Midbrain (tissue), 1 donor: ENCODE data around the gene PAAF1.
"Not testable (repeated sequence)": the region's sequence is repeated elsewhere in the genome, so short reads cannot be mapped to it uniquely, and the experiment has no call there.

Experiments
- DNase-seq: peaks from one replicate; lab custom pipeline; 2025; lab: John Stamatoyannopoulos, UW

The PAAF1 gene

GRCh38 chr11:73876424-73877310, at the start of gene PAAF1, which contains the start of gene COA4:
PAAF1 (plus strand) TSS chr11:73876999; CDS start chr11:73877022, 23 bp downstream.
COA4 (minus strand) TSS chr11:73876846; CDS start chr11:73873378, 3,468 bp downstream.
- DNase-seq: peak; percentile 98

GRCh38 chr11:73830261-73830660, 46.5 kb upstream of the PAAF1 start:
- DNase-seq: no peak

DNA sequence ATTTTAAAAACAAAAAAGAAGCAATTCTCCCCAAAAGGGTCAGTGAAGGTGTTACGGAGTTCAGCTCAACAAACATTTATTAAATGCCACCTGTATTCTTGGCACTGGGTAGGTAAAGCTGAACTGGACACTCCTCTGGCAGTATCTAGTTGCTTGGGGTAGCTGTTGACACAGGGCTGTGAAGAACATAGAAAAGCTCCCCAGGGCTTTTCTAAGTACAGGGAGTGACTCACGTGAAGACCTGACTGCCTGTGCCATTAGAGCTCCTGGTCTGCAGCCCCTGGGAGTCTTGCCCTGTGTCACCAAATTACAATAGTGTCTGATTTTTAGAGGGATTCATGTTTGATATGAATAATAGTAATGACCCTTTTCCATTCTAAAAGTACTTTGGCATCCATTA, 43.7 kb upstream of the PAAF1 start:
- DNase-seq: no peak

DNA sequence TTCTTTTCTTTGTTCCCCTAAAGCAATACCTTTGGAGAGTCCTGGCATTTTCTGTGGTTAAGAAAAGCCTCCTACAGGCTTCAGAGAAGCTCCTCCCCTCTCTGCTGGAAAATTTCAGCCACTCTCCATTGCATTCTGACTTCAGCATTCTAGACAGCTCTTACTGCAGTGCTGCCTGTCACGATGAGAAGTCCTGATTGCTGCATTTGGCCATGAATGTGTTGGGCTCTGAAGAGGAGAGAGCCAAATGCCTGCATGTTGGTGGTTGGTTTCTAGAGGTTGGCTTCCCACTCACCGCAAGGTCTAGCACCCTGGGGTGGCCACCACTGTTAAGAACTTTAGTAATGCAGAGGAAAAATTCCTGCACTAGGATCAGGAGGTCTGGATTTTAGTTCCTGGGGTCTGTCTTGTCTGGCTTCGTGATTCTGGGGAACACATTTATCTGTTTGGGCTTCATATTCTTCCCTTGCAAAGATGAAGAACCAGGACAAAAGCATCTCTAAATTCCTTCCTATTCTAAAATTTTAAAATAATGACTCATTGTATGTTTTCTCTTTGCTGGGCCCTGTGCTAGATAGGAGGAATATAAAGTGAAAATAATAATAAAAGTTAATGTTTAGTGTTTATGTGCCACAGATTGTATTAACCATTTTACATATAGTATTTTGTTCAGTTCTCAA, 38.2 kb upstream of the PAAF1 start:
- DNase-seq: no peak

GRCh38 chr11:73839123-73839457, 37.7 kb upstream of the PAAF1 start:
- no peak for DNase-seq

- no peak for DNase-seq
Observed at GRCh38 chr11:73851046-73851764, 25.6 kb upstream of the PAAF1 start.

DNA sequence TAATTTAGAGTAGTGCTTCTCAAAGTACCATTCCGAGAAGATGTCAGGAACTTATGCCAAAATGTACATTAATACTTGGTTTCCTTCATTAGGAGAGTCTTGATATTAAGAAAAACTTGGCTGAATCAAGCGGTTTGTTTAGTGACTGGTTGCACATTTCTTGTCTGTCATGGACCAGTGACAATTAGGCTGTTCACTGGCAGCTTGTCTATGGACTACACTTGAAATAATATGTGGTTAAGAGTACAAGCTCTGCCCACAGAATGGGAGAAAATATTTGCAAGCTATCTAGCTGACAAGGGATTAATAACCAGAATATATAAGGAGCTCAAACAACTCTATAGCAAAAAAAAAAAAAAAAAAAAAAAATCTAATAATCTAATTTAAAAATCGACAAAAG, 24.8 kb upstream of the PAAF1 start:
- DNase-seq: no peak

GRCh38 chr11:73854680-73855079, 22.1 kb upstream of the PAAF1 start:
- DNase-seq: no peak

DNA sequence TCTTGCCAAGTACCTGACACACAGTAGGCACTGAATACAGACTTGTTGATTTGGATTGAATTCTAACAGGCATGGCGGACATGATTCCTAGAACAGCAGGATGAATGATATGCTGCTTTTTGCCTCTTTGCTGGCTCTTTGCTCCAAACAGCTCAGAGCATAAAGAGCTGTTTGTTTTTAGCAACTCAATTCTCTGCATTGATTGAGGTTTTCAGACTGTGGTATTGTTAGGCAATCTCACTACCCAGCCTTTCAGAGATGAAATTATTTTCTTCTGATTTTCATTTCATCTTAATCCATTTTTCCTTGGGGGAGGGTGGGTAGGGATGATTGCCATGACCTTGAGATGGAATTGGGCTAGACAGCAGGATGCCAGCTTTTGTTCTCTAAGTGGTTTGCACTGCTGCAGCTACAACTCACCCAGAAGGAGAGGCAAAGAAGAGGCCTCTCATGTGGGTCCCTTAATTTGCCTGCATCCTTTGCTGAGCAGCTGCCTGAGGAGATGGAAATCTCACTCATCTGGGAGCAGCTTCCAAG, 20.7 kb upstream of the PAAF1 start:
- peak; percentile 76 for DNase-seq

DNA sequence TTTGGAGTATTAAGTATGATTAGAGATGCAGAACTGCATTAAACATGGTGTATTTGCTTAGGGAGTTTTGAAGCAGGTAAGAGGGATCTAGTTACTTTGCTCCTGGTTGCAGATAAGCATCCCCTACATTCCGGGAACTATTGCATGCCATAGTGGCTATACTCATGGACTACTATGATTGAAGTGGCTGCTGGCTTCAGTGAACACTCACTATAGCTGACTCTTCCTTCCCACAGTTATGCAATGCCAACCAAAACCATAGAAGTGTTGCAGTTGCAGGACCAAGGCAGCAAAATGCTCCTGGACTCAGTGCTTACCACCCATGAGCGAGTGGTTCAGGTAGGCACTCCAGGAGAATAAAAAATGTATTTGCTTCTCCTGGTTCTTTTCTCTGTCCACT, 17.1 kb upstream of the PAAF1 start:
- DNase-seq: no peak

DNA sequence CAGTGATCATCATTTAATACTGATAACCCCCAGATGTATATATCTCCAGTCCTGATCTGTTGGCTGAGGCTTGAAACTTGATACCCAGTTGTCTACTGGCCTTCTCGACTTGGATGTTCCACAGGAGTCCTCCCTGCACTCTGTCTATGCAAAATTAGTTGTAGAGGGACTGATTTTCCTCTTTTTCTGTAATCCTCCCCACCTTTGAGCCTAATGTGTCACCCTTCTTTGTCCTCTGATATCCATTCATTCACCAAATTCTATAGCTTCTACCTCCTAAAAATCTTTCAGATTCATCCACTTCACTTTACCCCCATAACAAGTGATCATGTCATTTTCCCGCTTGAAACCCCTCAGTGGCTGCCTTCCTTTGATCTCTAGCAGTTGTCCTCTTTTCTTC, 16.6 kb upstream of the PAAF1 start:
- no peak for DNase-seq

DNA sequence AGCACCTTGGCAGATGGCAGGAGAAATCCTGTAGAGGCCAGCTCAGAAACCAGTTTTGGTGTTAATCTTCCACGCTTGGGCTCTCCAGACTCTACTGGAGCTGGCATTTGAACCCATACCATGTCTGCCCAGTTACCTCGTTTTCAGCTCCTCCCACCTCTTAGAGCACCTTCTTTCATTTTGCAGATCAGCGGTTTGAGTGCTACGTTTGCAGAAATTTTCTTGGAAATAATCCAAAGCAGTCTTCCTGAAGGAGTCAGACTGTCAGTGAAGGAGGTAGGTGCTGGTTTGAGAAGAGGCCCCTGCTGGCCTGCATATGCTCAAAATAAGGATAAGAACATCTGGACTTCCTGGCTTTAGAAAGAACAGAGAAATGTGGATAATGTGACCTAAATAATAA, 13.8 kb upstream of the PAAF1 start:
- no peak for DNase-seq

DNA sequence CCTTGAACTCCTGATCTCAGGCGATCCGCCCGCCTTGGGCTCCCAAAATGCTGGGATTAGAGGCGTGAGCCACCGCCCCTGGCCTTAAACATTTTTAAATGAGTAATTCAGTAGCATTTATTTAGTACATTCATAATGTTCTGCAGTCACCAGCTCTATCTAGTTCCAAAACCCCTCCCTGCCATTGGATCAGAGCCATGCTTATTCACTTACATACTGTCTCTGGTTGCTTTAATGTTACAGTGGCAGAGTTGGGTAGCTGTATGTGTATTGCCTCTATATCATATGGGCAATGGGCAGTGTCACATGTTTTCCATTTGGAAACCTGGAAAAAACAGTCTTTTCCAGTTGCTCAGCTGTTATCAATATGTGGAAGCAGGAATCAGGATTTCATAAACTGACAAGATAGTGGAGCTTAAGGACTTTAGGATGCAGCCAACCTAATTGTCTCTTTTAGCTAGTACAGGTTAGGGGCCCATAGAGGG, 10.7 kb upstream of the PAAF1 start:
- no peak for DNase-seq

DNA sequence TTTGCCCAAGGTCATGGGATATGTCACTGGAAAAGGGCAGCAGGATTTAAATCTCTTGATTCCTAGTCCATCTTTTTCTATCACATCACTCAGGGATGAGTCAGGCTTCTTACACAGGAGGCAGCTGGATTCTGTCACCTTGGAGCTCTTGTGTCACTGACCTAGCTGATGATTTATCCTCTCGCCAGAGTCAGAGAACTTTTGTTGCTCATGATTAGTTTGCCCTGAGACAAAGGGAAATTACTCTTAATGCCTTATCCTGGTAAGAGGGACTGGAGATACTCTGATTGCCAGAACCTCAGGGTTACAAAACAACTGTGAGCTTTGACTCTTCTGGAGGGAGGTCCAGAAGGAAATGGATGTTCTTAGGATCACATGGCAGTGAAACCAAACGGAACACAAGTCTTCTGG, 10.2 kb upstream of the PAAF1 start:
- DNase-seq: no peak

DNA sequence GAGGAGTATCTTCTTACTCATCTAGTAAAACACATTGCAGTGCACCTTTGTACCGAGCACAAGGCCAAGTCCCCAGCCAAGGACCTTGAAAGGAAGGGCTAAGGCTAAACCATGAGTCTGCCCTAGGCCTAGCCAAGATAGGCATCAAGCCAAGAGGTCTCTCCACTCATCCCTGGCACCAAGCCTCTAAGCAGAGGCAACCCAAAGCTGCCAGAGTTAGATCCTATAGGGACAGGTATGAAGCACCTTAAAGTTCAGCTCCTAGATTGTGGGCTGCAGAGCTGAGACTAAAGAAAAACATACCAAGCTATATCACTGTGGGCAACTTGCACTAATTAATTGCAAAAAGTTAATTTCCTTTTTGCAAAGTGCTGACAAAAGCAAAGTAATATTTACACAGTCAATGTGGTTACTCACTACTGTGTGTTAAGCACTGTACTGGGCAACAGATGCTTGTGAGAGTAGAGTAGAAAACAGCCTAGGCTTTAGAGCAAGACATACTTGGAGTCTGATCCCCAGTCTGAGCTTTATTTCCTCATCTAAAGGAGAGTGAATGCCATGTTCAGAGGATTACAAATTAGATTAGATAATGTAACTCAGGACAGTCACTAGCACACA, 7.4 kb upstream of the PAAF1 start:
- DNase-seq: no peak

DNA sequence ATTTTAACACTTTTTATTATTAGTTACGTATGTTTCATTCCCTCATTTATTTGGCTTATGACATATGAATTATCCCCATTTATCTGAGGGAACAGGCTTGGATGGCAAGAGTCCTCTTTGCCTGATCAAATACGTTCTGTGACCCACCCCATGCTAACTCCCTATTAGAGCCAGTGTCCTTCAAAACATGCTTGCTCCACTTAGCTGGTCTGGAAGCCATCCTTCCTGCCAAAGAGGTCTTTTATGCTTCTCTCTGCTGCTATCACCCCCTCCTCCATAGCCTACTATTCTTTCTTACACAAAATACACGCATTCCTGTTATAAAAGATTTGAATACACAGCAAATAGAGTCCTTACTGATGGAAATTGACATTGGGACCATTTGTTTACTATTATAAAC, 6.5 kb upstream of the PAAF1 start:
- DNase-seq: no peak

- no peak for DNase-seq
Observed at GRCh38 chr11:73872749-73873357, 3.9 kb upstream of the PAAF1 start.

- no peak for DNase-seq
Observed at GRCh38 chr11:73875380-73875779, 1.4 kb upstream of the PAAF1 start.

- DNase-seq: no peak
Observed at GRCh38 chr11:73875840-73876239, 959 bp upstream of the PAAF1 start.

DNA sequence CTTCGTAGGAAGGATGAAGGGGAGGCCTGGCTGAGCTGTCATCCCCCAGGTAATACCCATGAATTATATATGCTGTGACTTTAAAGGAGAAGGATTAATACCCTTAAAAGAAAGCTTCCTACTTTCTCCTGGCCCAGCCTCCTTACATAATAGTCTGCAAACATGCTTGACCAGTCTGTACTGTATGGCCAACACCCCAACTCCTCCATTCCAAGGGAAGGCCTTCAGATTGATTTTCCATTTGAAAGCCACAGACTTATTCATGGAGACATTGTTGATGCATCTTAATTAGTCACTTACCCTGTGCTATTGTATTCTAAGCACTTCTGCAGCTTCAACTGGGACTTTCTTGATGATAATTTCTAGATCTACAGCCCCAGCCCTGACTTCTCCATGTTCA, 2.0 kb downstream of the PAAF1 start:
- DNase-seq: no peak

DNA sequence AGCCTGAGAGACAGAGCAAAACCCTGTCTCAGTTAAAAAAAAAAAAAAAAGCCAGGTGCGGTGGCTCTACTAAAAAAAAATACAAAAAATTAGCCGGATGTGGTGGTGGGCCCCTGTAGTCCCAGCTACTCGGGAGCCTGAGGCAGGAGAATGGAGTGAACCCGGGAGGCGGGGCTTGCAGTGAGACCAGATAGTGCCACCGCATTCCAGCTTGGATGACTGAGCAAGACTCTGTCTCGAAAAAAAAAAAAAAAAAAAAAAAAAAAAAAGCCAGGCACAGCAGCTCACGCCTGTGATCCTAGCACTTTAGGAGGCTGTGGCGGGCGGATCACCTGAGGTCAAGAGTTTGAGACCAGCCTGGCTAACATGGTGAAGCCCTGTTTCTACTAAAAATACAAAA, 3.6 kb downstream of the PAAF1 start:
- DNase-seq: not testable (repeated sequence)
